Uterus (tissue), 4 donors: Measurements from ENCODE around the gene COL23A1. TPM values are rescaled to one million over a fixed set of nuclear protein-coding genes. Genes with fewer than 3 reads are reported as not detected.

Source experiments
- DNase-seq, 2 donors: peaks; one replicate each; pipeline ENCODE4 v3.0.0-alpha.2; 2019 to 2020
- H3K27ac ChIP-seq, 2 donors: fragments of 200-600 bp; sonication (generic); 1 replicate in 1 of 2; 2 replicates in 1 of 2; pipeline ENCODE4 v1.5.1; 2016 to 2018
- H3K27me3 ChIP-seq, 2 donors: fragments of 200-600 bp; sonication (generic); one replicate each; pipeline ENCODE4 v1.5.1; 2018 to 2019; ENCODE audit warnings: control low read depth in 1 of 2
- H3K36me3 ChIP-seq, 2 donors: fragments of 200-600 bp; sonication (generic); one replicate each; pipeline ENCODE4 v1.5.1; 2019; ENCODE audit warnings: control low read depth in 1 of 2
- H3K4me1 ChIP-seq, 2 donors: fragments of 200-600 bp; sonication (generic); one replicate each; pipeline ENCODE4 v1.5.1; 2018 to 2019; ENCODE audit warnings: control low read depth in 1 of 2
- H3K4me3 ChIP-seq, 2 donors: fragments of 200-600 bp; sonication (generic); 1 replicate in 1 of 2; 2 replicates in 1 of 2; pipeline ENCODE4 v1.5.1; 2018 to 2019; ENCODE audit warnings: mild to moderate bottlenecking in 1 of 2
- H3K9me3 ChIP-seq, 2 donors: fragments of 200-600 bp; sonication (generic); one replicate each; pipeline ENCODE4 v1.5.1; 2019; ENCODE audit warnings: control low read depth in 1 of 2
- CTCF ChIP-seq, 4 experiments: fragments of 200-600 bp in 2 of 4; fragments of 450-650 bp in 2 of 4; sonication (generic) in 2 of 4; IDR thresholded peaks; one replicate each; pipeline ENCODE4 v1.5.1; 2016 to 2019; ENCODE audit warnings: antibody characterized with exemption in 4 of 4, mild to moderate bottlenecking in 2 of 4, moderate library complexity in 1 of 4
- POLR2A ChIP-seq, 2 donors: fragments of 450-650 bp; IDR thresholded peaks; one replicate each; pipeline ENCODE4 v1.6.1; 2016; ENCODE audit warnings: antibody characterized with exemption in 2 of 2, mild to moderate bottlenecking in 1 of 2, moderate library complexity in 1 of 2
- intact Hi-C: fragments of 100-400 bp; cut with DNase I; formaldehyde crosslinking; loops from one replicate; pipeline ENCODE4 v1.15.1; 2023; ENCODE audit warnings: low total_unique reads
- total RNA-seq, 4 donors: library from RNA; depleted of rRNA in 3 of 4; stranded (reverse); fragments of >200 nt in 3 of 4; gene quantifications; one replicate each; pipeline versions ENCODE4 v1.1.0 to v1.2.4, GENCODE V29; 2014 to 2023
- donor health status: DM: yes; HTN: yes; CAD: no.

The COL23A1 gene
- total RNA-seq, 4 donors from 2014 or later, result 0.85 to 7.6 (median 2.0) TPM; not detected in 1

GRCh38 chr5:178627259-178627598, 37.0 kb upstream of the COL23A1 start:
- H3K36me3 ChIP-seq, result no peaks in the 10 kb centered on the region
- no peaks in the 10 kb centered on the region for H3K9me3 ChIP-seq
- no peak for TF ChIP-seq CTCF (IDR thresholded peaks at IDR 0.05)
- no peak for TF ChIP-seq POLR2A (IDR thresholded peaks at IDR 0.05)
- intact Hi-C loops, result no loop called here
- H3K27me3 ChIP-seq, result no peaks in the 10 kb centered on the region
- H3K27ac ChIP-seq, result peak overlapping the region; percentile 91 to 96
- H3K4me1 ChIP-seq, result peaks cover 0 to 6% of the 10 kb centered on the region in 2 donors
- DNase-seq, result no peak
- peak overlapping the region; percentile 52 to 86 for H3K4me3 ChIP-seq

GRCh38 chr5:178626484-178627258, 36.5 kb upstream of the COL23A1 start, which contains the start of gene CLK4:
Gene CLK4, minus strand, starts transcription at chr5:178627050. Its CDS starts 3,634 bp downstream, at chr5:178623416.
- no peaks in the 10 kb centered on the region for H3K27me3 ChIP-seq
- peak within 1 kb of the TSS; percentile 52 to 86 for H3K4me3 ChIP-seq
- intact Hi-C loops, result no loop called here
- no peaks in the 10 kb centered on the region for H3K36me3 ChIP-seq
- H3K27ac ChIP-seq, result peak within 1 kb of the TSS; percentile 91 to 96
- TF ChIP-seq CTCF (IDR thresholded peaks at IDR 0.05), result peak in 1 of 4 experiments; percentile 9
- peak; percentile 80 to 84 for TF ChIP-seq POLR2A (IDR thresholded peaks at IDR 0.05)
- DNase-seq, result peak; percentile 94 to 96
- peaks cover 0 to 6% of the 10 kb centered on the region in 2 donors for H3K4me1 ChIP-seq
- no peaks in the 10 kb centered on the region for H3K9me3 ChIP-seq

- Histone ChIP-seq H3K27me3 (no peaks in the 10 kb centered on the region), H3K27ac (peak overlapping the region; percentile 91 to 96), H3K4me1 (peaks cover 0 to 6% of the 10 kb centered on the region in 2 donors), H3K36me3 (no peaks in the 10 kb centered on the region), H3K4me3 (peak overlapping the region; percentile 52 to 86), H3K9me3 (no peaks in the 10 kb centered on the region)
- DNase-seq, result no peak
- intact Hi-C loops, result no loop called here
- TF ChIP-seq CTCF (IDR thresholded peaks at IDR 0.05) (no peak), POLR2A (IDR thresholded peaks at IDR 0.05) (no peak)
Observed at GRCh38 chr5:178625679-178626483, 35.7 kb upstream of the COL23A1 start.

- peaks cover 0 to 6% of the 10 kb centered on the region in 2 donors for H3K4me1 ChIP-seq
- H3K27me3 ChIP-seq, result no peaks in the 10 kb centered on the region
- peak overlapping the region; percentile 91 to 96 for H3K27ac ChIP-seq
- intact Hi-C loops, result no loop called here
- TF ChIP-seq CTCF (IDR thresholded peaks at IDR 0.05) (no peak), POLR2A (IDR thresholded peaks at IDR 0.05) (no peak)
- no peaks in the 10 kb centered on the region for H3K36me3 ChIP-seq
- no peaks in the 10 kb centered on the region for H3K9me3 ChIP-seq
- peak overlapping the region; percentile 52 to 86 for H3K4me3 ChIP-seq
- DNase-seq, result no peak
Observed at GRCh38 chr5:178624631-178625546, 34.7 kb upstream of the COL23A1 start.
